HFF-Myc (cell line): Measurements from ENCODE around the gene AJM1.

Experiments
- DNase-seq: peaks from one replicate; pipeline ENCODE4 v3.0.0-alpha.2; 2011; ENCODE audit warnings: low read depth; ENCODE audit errors: extremely low read depth
- H3K4me3 ChIP-seq: replicated peaks from 2 replicates; pipeline ENCODE4 v1.5.1; 2011; ENCODE audit warnings: low read depth, mild to moderate bottlenecking, control low read depth, low read length
- CTCF ChIP-seq: IDR thresholded peaks from 2 replicates; pipeline ENCODE4 v1.5.1; 2012; ENCODE audit warnings: mild to moderate bottlenecking, low read depth, low read length, control low read depth; ENCODE audit errors: missing control alignments

Gene AJM1

DNA sequence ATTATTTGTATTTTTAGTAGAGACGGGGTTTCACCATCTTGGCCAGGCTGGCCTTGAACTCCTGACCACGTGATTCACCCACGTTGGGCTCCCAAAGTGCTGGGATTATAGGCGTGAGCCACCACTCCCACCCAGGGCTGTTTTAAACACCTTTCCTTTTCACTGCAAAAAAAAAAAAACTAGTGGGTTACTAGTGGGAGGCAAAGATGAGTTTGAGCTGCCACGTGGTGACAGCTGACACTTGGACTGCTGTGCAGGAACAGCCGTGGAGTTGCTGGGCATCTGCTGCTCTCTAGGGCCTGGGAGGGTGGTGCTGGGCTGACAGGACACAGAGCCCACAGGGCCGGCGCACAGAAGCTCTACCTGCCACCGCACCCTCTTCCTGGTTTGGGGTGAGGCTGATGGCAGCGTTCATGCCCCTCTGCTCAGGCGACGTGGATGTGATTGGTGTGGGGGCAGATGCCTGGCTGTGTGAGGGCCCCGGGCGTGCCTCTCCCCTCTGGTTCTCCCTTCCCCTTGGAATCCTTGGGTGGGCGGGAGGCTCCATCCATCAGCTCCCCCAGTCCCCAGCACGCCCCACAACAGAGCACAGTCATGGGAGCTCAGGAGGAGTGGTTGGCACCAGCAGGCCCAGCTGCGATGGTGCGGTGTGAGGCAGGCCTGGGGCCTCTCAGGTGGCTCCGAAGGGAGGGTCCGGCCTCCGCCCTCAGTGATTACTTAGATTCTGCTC is 17.6 kb upstream of the AJM1 start:
- no peak for TF ChIP-seq CTCF
- H3K4me3 ChIP-seq: no peak overlapping the region
- DNase-seq: no peak

- no peak for TF ChIP-seq CTCF
- no peak overlapping the region for H3K4me3 ChIP-seq
- no peak for DNase-seq
These were observed 16.7 kb upstream of the AJM1 start for GRCh38 chr9:136825295-136826187.

- TF ChIP-seq CTCF: no peak
- H3K4me3 ChIP-seq: no peak overlapping the region
- DNase-seq: no peak
These were observed 16.1 kb upstream of the AJM1 start for GRCh38 chr9:136826188-136826541.

- H3K4me3 ChIP-seq: no peak overlapping the region
- no peak for TF ChIP-seq CTCF
- DNase-seq: no peak
These were observed 15.3 kb upstream of the AJM1 start for GRCh38 chr9:136826703-136827582.

DNA sequence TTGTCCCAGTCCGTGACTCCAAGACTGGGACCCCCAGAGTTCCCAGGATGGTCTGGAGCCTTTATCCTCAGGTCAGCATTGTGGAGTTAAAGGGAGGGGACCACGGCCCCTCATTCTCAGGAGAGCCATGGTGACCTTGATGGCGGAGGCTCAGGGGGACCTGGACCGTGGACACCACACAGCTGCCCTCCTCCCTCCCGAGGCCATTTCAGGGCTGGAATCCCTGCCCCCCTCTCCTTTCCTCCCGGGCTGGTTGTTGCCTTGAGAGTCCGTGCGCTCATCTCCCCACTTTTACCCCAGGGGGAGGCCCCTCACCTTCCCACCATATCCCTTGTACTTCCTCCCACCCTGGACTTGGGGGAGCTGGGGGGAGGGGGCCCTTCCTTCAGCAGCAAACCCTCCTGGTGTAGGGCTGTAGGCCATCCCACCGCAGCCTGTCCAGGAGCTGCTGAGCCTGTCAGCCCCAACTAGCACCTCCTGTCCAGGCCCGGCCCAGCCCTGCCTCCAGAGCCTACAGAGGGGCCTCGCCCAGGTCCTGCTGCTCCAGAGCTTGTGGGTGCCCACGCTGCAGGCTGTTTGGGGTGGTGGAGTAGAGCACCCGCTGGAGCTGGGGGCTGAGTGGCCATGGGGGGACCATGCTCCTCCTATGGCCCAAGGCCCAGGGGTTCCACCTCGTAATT is 14.3 kb upstream of the AJM1 start:
- no peak overlapping the region for H3K4me3 ChIP-seq
- TF ChIP-seq CTCF: no peak
- no peak for DNase-seq
